Prostate gland (tissue), 2 donors: ENCODE results near the gene CEACAM3. TPM values are rescaled to one million over a fixed set of nuclear protein-coding genes. Genes with fewer than 3 reads are reported as not detected.

Experiments used
- DNase-seq: peaks from one replicate; pipeline ENCODE4 v3.0.0-alpha.2; 2019; ENCODE audit warnings: low spot score
- H3K27ac ChIP-seq, 2 donors: fragments of 200-600 bp; sonication (generic); 2 replicates each; pipeline ENCODE4 v1.5.1; 2017 to 2019
- H3K27me3 ChIP-seq: fragments of 200-600 bp; sonication (generic); replicated peaks from 2 replicates; pipeline ENCODE4 v1.5.1; 2019; ENCODE audit not compliant: insufficient read depth
- H3K36me3 ChIP-seq, 2 donors: fragments of 200-600 bp; sonication (generic); 1 replicate in 1 of 2; 2 replicates in 1 of 2; pipeline versions ENCODE4 v1.5.1 to v1.8.1; 2017 to 2019
- H3K4me1 ChIP-seq: fragments of 200-600 bp; sonication (generic); replicated peaks from 2 replicates; pipeline ENCODE4 v1.5.1; 2019
- H3K4me3 ChIP-seq, 2 donors: fragments of 200-600 bp; sonication (generic); 2 replicates each; pipeline ENCODE4 v1.5.1; 2017 to 2019
- H3K9me3 ChIP-seq: fragments of 200-600 bp; sonication (generic); 2 replicates; pipeline ENCODE4 v1.5.1; 2017
- POLR2A ChIP-seq: fragments of 450-650 bp; IDR thresholded peaks from one replicate; pipeline ENCODE4 v1.6.1; 2016; ENCODE audit warnings: antibody characterized with exemption, mild to moderate bottlenecking
- POLR2AphosphoS5 ChIP-seq: sonication (generic); formaldehyde crosslinking; IDR thresholded peaks from one replicate; pipeline ENCODE4 v1.6.1; 2017; ENCODE audit warnings: antibody characterized with exemption
- WGBS: methylation state at CpG from one replicate; pipeline ENCODE4 v1.1.5; 2018; 5-methylcytosine and 5-hydroxymethylcytosine counted together
- intact Hi-C: fragments of 100-400 bp; cut with DNase I; formaldehyde crosslinking; loops from one replicate; pipeline ENCODE4 v1.14.2; 2022
- total RNA-seq, 2 donors: library from RNA; depleted of rRNA; stranded (reverse); fragments of >200 nt; gene quantifications; one replicate each; pipeline ENCODE4 v1.1.0, GENCODE V29; 2016
- TF ChIP-seq, protein P1 (sequence below), 4 experiments: fragments of 200-600 bp in 2 of 4; fragments of 450-650 bp in 2 of 4; sonication (generic) in 2 of 4; IDR thresholded peaks; 1 replicate in 3 of 4; 2 replicates in 1 of 4; pipeline ENCODE4 v1.5.1; 2016 to 2019; ENCODE audit warnings: antibody characterized with exemption in 4 of 4, mild to moderate bottlenecking in 2 of 4, moderate library complexity in 2 of 4

CEACAM3 gene
- total RNA-seq, 2 donors from 2014 or later = 0.59 TPM; not detected in 1

DNA sequence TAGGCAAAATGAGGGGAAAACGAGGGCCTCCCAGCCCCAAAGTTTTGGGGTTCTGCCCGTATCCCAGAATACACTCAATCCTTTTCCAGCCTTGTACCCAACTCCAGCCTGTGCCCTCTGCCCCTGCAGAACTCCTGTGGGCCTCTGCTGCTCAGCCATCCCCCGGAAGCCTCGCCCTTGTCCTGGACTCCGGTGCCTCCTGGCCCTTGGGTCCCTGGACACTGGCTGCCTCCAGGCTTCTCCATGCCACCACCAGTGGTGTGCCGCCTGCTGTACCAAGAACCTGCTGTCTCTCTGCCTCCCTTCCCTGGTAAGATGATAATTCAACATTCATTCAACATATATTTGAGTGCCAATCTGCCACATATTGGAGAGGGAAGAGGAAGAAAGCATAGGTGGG, 52.3 kb downstream of the CEACAM3 start:
- H3K4me1 ChIP-seq = no peaks in the 10 kb centered on the region
- 85% methylated on average over 6 of the region's 6 CpGs for WGBS
- no peak for TF ChIP-seq POLR2AphosphoS5
- TF ChIP-seq, protein P1, sequence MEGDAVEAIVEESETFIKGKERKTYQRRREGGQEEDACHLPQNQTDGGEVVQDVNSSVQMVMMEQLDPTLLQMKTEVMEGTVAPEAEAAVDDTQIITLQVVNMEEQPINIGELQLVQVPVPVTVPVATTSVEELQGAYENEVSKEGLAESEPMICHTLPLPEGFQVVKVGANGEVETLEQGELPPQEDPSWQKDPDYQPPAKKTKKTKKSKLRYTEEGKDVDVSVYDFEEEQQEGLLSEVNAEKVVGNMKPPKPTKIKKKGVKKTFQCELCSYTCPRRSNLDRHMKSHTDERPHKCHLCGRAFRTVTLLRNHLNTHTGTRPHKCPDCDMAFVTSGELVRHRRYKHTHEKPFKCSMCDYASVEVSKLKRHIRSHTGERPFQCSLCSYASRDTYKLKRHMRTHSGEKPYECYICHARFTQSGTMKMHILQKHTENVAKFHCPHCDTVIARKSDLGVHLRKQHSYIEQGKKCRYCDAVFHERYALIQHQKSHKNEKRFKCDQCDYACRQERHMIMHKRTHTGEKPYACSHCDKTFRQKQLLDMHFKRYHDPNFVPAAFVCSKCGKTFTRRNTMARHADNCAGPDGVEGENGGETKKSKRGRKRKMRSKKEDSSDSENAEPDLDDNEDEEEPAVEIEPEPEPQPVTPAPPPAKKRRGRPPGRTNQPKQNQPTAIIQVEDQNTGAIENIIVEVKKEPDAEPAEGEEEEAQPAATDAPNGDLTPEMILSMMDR (IDR thresholded peaks at IDR 0.05) = no peak
- TF ChIP-seq POLR2A = no peak
- no peaks in the 10 kb centered on the region for H3K36me3 ChIP-seq
- no peaks in the 10 kb centered on the region for H3K27me3 ChIP-seq
- no peak for DNase-seq
- no peaks in the 10 kb centered on the region for H3K9me3 ChIP-seq
- intact Hi-C loops = no loop called here
- no peak overlapping the region for H3K4me3 ChIP-seq
- no peak overlapping the region for H3K27ac ChIP-seq

DNA sequence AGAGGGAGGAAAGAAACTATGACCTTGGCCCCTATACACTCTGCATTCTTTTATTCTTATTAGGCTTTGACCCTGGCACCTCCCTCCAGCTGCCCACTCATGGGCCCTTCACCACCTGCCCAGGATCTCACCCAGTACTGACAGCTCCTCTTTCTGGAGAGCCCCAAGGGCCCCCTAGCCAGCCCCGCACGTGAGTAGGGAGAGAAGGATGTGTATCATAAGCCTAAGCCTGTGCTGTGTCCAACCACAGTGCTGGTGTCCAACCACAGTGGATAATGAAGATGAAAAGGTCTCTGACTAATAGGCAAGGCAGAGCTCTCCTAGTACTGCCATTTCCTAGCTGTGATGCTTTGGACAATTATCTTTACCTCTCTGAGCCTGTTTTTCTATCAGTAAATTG, 52.7 kb downstream of the CEACAM3 start:
- H3K27me3 ChIP-seq = no peaks in the 10 kb centered on the region
- intact Hi-C loops = no loop called here
- no peaks in the 10 kb centered on the region for H3K9me3 ChIP-seq
- no peak overlapping the region for H3K4me3 ChIP-seq
- no peaks in the 10 kb centered on the region for H3K4me1 ChIP-seq
- no peak for DNase-seq
- TF ChIP-seq POLR2A (no peak), POLR2AphosphoS5 (no peak)
- TF ChIP-seq, protein P1 (IDR thresholded peaks at IDR 0.05) = no peak
- no peak overlapping the region for H3K27ac ChIP-seq
- 78% methylated on average over 2 of the region's 2 CpGs for WGBS
- no peaks in the 10 kb centered on the region for H3K36me3 ChIP-seq

DNA sequence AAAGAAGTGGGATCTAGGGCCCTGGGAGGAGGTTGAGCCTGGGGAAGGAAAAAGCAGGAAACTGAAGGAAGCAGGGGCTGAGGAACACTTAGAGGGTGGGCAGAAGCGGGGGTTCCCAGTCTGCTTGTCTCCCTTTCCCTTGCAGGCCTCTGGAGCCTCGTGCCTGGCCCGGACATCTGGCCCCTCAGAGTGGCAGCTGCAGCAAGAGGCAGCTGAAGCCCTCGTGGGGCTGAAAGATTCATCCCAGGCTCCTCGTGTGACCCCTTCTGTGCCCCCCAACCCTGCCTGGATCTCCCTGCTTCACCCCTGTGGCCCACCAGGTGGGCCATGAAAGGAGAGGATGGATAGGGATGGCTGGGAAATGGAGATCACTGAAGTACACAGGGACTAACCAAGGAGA, 54.0 kb downstream of the CEACAM3 start:
- Histone ChIP-seq H3K27ac (no peak overlapping the region), H3K36me3 (no peaks in the 10 kb centered on the region), H3K27me3 (no peaks in the 10 kb centered on the region), H3K4me1 (no peaks in the 10 kb centered on the region), H3K9me3 (no peaks in the 10 kb centered on the region), H3K4me3 (no peak overlapping the region)
- intact Hi-C loops = no loop called here
- 75% methylated on average over 5 of the region's 5 CpGs for WGBS
- no peak for DNase-seq
- TF ChIP-seq POLR2AphosphoS5 = no peak
- no peak for TF ChIP-seq POLR2A
- TF ChIP-seq, protein P1 (IDR thresholded peaks at IDR 0.05) = no peak

DNA sequence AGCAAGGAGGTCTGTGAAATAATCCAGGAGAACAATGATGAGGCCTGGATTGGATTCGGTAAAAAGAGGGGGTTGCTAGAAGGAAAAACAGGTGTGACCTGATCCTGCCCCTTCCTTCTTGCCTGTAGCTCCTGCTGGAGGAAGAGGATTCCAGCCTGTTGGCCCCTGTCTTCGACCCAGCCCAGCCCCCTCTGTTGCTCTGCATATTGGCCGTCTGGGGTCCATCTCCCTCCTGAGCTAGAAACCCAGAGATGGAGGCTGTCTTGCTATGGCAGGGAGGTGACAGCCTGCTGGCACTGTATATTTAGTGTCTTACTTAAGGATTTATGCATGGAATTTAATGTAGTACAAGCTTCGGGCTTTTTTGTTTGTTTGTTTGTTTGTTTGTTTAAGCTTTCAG, 55.1 kb downstream of the CEACAM3 start:
- 30% methylated on average over 4 of the region's 4 CpGs for WGBS
- TF ChIP-seq, protein P1 (IDR thresholded peaks at IDR 0.05) = no peak
- TF ChIP-seq POLR2AphosphoS5 = no peak
- TF ChIP-seq POLR2A = no peak
- Histone ChIP-seq H3K4me3 (no peak overlapping the region), H3K27me3 (no peaks in the 10 kb centered on the region), H3K4me1 (no peaks in the 10 kb centered on the region), H3K9me3 (no peaks in the 10 kb centered on the region), H3K36me3 (no peaks in the 10 kb centered on the region), H3K27ac (no peak overlapping the region)
- intact Hi-C loops = no loop called here
- DNase-seq = no peak

DNA sequence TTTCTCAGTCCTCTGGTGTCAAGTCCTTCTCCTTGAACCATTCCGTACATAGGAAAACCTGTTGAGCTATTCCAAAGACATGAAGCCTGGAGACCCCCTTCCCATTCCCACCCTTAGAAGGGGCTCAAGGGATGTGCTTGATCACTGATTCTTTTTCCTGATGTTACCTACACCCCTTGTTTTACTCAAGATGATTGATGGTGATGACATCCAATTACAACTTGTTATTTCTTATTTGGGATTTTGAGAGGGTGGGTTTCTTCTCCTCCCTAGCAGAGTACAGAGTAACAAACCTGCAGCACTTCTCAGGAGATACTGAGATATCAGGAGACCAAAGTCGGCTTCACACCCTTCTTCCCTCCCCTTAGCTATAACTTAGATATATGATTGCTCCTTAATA, 57.0 kb downstream of the CEACAM3 start:
- Histone ChIP-seq H3K27me3 (no peaks in the 10 kb centered on the region), H3K36me3 (no peaks in the 10 kb centered on the region), H3K4me1 (no peaks in the 10 kb centered on the region), H3K9me3 (no peaks in the 10 kb centered on the region), H3K27ac (no peak overlapping the region), H3K4me3 (no peak overlapping the region)
- no peak for DNase-seq
- WGBS = 50% methylated on average over 2 of the region's 2 CpGs
- TF ChIP-seq, protein P1 (IDR thresholded peaks at IDR 0.05) = no peak
- TF ChIP-seq POLR2AphosphoS5 (no peak), POLR2A (no peak)
- intact Hi-C loops = no loop called here
